Muscle of leg (tissue), 11 donors: ENCODE results near the gene BRAF. TPM values are rescaled to one million over a fixed set of nuclear protein-coding genes. Genes with fewer than 3 reads are reported as not detected.
"Not testable (repeated sequence)": the region's sequence is repeated elsewhere in the genome, so short reads cannot be mapped to it uniquely, and the experiment has no call there.

Experiments used
- DNase-seq: peaks from one replicate; pipeline ENCODE4 v3.0.0; 2013
- H3K27ac ChIP-seq: one replicate; pipeline ENCODE4 v1.5.1; 2013; ENCODE audit warnings: mild to moderate bottlenecking, low read length, control low read depth
- H3K27me3 ChIP-seq: one replicate; pipeline ENCODE4 v1.6.1; 2013; ENCODE audit warnings: low read length; ENCODE audit not compliant: control insufficient read depth, insufficient read depth
- H3K36me3 ChIP-seq: one replicate; pipeline ENCODE4 v1.6.1; 2013; ENCODE audit warnings: low read length; ENCODE audit not compliant: control insufficient read depth, insufficient read depth
- H3K4me1 ChIP-seq: one replicate; pipeline ENCODE4 v1.6.1; 2013; ENCODE audit warnings: low read length; ENCODE audit not compliant: control insufficient read depth, insufficient read depth
- H3K4me3 ChIP-seq: one replicate; pipeline ENCODE4 v1.5.1; 2013; ENCODE audit warnings: low read length, control low read depth
- H3K9me3 ChIP-seq: replicated peaks from 2 replicates; pipeline ENCODE4 v1.6.1; 2013; ENCODE audit warnings: low read depth, low read length; ENCODE audit not compliant: control insufficient read depth
- WGBS: methylation state at CpG from one replicate; pipeline ENCODE4 v1.1.5; 2013; ENCODE audit warnings: missing lambda C conversion rate; ENCODE audit not compliant: insufficient coverage; 5-methylcytosine and 5-hydroxymethylcytosine counted together
- polyA plus RNA-seq, 8 donors: library from polyadenylated mRNA; unstranded; fragments of 120-200 nt; gene quantifications; one replicate each; pipeline versions ENCODE4 v1.2.1 to v1.2.3, GENCODE V29; 2013; ENCODE audit warnings: inconsistent platforms in 1 of 8, low replicate concordance in 1 of 8; ENCODE audit not compliant: insufficient read length in 8 of 8, insufficient read depth in 1 of 8
- total RNA-seq: library from RNA; stranded (reverse); fragments of 120-200 nt; gene quantifications from one replicate; pipeline ENCODE4 v1.2.4, GENCODE V29; 2013

The BRAF gene
- total and polyA plus RNA-seq, 9 donors = 9.2 to 19.7 (median 9.5) TPM

GRCh38 chr7:140697447-140698143 is 227.1 kb downstream of the BRAF start:
- WGBS = 30% methylated on average over 16 of the region's 24 CpGs
- H3K9me3 ChIP-seq = no peaks in the 10 kb centered on the region
- H3K27ac ChIP-seq = peak overlapping the region; percentile 99
- H3K4me1 ChIP-seq = peaks cover 19% of the 10 kb centered on the region
- no peak for DNase-seq
- no peaks in the 10 kb centered on the region for H3K27me3 ChIP-seq
- peaks cover 5% of the 10 kb centered on the region for H3K36me3 ChIP-seq
- H3K4me3 ChIP-seq = peak overlapping the region; percentile 92

GRCh38 chr7:140696680-140697446 is 227.9 kb downstream of the BRAF start, which contains the start of gene NDUFB2:
TSS of gene NDUFB2 (plus strand) at chr7:140696708. CDS start at chr7:140696745, 37 bp downstream.
- Histone ChIP-seq H3K36me3 (peaks cover 12% of the 10 kb centered on the region), H3K27me3 (no peaks in the 10 kb centered on the region), H3K9me3 (no peaks in the 10 kb centered on the region), H3K27ac (peak within 1 kb of the TSS; percentile 99), H3K4me3 (peak within 1 kb of the TSS; percentile 92), H3K4me1 (peaks cover 19% of the 10 kb centered on the region)
- DNase-seq = peak; percentile 93
- under 1% methylated on average over 75 of the region's 82 CpGs for WGBS

DNA sequence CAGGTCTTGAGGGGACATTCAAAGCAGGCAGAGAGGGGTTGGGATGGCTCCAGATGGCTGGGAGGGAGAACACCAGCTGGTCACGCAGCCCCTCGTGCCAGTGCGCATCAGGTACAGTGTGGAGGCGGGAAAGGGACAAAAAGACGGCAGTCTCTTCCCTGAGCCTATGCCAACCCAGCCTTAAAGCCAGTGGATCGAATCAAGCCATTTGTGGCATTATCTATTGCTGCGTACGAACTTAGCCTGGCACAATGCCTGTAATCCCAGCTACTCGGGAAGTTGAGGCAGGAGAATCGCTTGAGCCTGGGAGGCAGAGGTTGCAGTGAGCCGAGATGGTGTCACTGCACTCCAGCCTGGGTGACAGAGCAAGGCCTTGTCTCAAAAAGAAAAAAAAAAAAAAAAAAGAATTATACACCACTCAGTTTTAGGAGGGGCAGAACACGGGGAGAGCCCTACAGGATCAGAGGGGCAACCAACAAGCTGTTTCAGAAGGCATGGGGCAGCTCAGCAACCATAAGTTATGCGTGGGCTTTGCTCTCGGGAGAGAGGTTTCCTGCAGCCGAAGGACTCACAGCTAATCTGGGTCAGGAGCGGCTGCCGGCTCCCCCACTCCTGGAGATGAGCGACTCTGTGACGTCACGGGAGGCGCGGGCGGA is 228.6 kb downstream of the BRAF start:
- DNase-seq = peak; percentile 97
- 18% methylated on average over 20 of the region's 23 CpGs for WGBS
- Histone ChIP-seq H3K27ac (peak overlapping the region; percentile 99), H3K27me3 (no peaks in the 10 kb centered on the region), H3K36me3 (peaks cover 19% of the 10 kb centered on the region), H3K9me3 (no peaks in the 10 kb centered on the region), H3K4me1 (peaks cover 19% of the 10 kb centered on the region), H3K4me3 (peak overlapping the region; percentile 92)

DNA sequence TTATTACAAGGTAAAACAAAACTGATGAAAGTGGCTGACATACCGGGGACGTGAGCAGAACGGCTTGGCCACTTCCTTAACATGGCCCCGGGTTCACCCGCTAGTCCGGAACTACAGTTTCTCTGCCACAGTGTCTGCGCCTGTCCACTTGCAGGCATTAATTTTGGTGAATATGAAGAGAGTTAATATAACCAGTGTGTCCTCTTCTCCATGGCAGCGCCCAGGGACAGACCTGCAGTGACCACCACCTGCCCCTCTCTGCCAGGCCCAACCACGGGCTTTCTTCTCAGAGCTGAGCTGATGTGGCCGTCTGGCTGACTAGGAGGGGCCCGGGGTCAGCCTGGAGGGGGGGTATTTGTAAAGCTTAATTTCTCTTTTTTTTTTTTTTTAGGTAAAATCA is 229.3 kb downstream of the BRAF start:
- no peak for DNase-seq
- Histone ChIP-seq H3K27me3 (no peaks in the 10 kb centered on the region), H3K36me3 (peaks cover 20% of the 10 kb centered on the region), H3K9me3 (no peaks in the 10 kb centered on the region), H3K4me3 (no peak overlapping the region), H3K27ac (no peak overlapping the region), H3K4me1 (peaks cover 19% of the 10 kb centered on the region)
- 94% methylated on average over 3 of the region's 11 CpGs for WGBS

GRCh38 chr7:140694592-140694991 is 230.1 kb downstream of the BRAF start:
- Histone ChIP-seq H3K4me1 (peaks cover 19% of the 10 kb centered on the region), H3K27ac (no peak overlapping the region), H3K27me3 (no peaks in the 10 kb centered on the region), H3K9me3 (no peaks in the 10 kb centered on the region), H3K4me3 (no peak overlapping the region), H3K36me3 (peaks cover 25% of the 10 kb centered on the region)
- DNase-seq = no peak
- 94% methylated on average over 2 of the region's 6 CpGs for WGBS

DNA sequence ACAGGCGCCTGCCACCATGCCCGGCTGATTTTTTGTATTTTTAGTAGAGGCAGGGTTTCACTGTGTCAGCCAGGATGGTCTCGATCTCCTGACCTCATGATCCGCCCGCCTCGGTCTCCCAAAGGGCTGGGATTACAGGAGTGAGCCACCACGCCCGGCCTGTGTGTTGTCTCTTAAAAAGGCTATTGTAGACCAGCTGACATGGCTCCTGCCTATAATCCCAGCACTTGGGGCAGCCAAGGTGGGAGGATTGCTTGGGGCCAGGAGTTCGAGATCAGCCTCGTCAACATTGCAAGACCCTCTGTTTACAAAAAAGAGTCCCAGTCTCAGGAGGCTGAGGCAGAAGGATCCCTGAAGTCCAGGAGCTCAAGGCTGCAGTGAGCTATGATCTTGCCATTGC is 230.9 kb downstream of the BRAF start:
- Histone ChIP-seq H3K36me3 (peaks cover 30% of the 10 kb centered on the region), H3K4me1 (peaks cover 19% of the 10 kb centered on the region)
- H3K27me3 ChIP-seq, H3K27ac ChIP-seq, H3K9me3 ChIP-seq, H3K4me3 ChIP-seq, DNase-seq: not testable (repeated sequence)
- WGBS = 97% methylated on average over 5 of the region's 10 CpGs

DNA sequence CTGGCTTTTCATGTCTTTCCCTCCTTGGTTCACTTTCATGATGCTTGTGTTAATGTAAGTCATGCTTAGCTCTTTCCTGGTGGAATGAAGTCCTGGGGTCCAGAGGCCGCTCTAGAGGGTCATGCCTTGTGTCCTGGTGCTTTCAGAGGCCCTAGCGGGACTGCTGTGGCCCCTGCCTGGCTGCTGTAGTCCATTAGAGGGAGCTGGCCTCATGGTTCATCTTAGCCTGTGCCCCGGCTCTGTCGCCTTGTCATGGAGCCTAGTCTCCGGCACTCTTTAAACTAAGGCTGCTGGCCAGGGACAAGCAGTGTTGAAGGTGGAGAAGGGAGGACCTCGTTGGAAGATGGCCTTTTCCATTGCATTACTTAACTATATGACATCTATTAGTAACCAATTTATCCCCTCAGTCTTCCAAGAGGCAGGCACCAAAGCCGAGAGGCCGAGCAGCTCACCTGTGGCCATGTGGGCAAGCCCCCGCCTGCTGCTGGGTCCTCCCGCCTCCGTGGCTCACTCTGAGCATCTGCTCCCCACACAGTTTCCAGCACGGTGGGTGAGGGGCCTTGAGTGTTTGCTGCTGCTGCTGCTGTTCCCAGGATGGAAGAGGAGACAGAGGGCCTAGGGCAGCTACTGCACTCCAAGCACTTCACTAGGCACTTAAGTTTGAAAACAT is 233.2 kb downstream of the BRAF start:
- DNase-seq = no peak
- Histone ChIP-seq H3K27ac (no peak overlapping the region), H3K27me3 (no peaks in the 10 kb centered on the region), H3K9me3 (no peaks in the 10 kb centered on the region), H3K4me3 (no peak overlapping the region), H3K36me3 (peaks cover 47% of the 10 kb centered on the region), H3K4me1 (peaks cover 7% of the 10 kb centered on the region)
- 93% methylated on average over 4 of the region's 12 CpGs for WGBS

DNA sequence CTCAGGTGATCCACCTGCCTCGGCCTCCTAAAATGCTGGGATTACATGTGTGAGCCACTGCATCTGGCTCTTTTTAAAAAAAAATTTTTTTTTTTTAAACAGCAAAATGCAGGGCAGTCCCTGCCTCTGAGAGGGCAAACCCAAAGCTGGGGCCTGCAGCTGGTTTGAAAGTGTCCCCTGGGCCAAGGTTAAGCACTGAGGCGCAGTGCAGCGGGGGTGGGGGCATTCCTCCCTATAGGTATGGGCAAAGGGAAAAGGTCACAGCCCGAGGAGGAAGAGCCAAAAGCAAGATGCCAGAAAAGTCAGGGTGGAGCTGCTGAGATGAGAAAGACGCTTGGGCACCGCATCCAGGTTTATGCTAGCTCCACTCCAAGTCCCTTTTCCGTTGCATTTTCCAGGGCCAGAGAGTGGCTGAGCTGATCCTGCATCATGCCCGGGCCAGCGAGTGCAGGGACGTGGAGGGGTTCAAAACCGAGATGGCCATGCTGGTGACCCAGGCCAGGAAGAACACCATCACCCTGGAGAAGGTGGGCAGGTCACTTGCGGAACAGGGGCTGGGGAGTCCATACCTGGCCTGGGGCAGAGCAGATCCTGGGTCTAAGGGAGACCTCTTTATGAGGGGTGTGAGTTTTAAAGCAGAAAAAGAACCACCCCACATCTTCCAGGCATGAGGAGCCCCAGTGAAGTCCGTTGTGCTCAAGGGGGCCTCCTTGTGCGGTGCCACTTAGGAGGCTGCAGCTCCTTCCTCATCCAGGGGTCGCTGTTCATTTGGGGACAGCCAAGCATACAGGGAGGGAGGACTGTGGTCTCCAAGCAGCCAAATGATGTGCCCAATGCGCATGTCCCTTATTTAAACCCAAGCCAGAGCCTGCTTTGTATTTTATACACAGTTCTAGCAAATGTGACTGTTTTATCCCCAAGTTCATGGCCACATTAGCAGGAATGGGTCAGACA is 235.3 kb downstream of the BRAF start:
- H3K36me3 ChIP-seq = peaks cover 51% of the 10 kb centered on the region
- H3K27me3 ChIP-seq = no peaks in the 10 kb centered on the region
- no peaks in the 10 kb centered on the region for H3K9me3 ChIP-seq
- H3K4me3 ChIP-seq = no peak overlapping the region
- no peaks in the 10 kb centered on the region for H3K4me1 ChIP-seq
- no peak overlapping the region for H3K27ac ChIP-seq
- DNase-seq = no peak
- WGBS = 84% methylated on average over 12 of the region's 16 CpGs

GRCh38 chr7:140688341-140688740 is 236.4 kb downstream of the BRAF start:
- H3K36me3 ChIP-seq = peaks cover 55% of the 10 kb centered on the region
- H3K27me3 ChIP-seq = no peaks in the 10 kb centered on the region
- H3K4me1 ChIP-seq = no peaks in the 10 kb centered on the region
- 96% methylated on average over 6 of the region's 6 CpGs for WGBS
- H3K27ac ChIP-seq = no peak overlapping the region
- H3K9me3 ChIP-seq = no peaks in the 10 kb centered on the region
- no peak overlapping the region for H3K4me3 ChIP-seq
- DNase-seq = no peak
